Measurements from ENCODE around the gene RAPGEF1. TPM values are rescaled to one million over a fixed set of nuclear protein-coding genes. Genes with fewer than 3 reads are reported as not detected.

The RAPGEF1 gene
- total and polyA plus RNA-seq, 2 of the 13 experiments (the other 11 are each of a cell fraction or from before 2014, with no cell fraction given), result 21.2 to 38.9 TPM

- ATAC-seq (peak; percentile 81), FAIRE-seq (no peak), DNase-seq (ENCODE audit: low spot score) (peak; percentile 42)
- H3K4me1 ChIP-seq (ENCODE audit: insufficient read depth, low read length), result peaks cover 23% of the 10 kb centered on the region
- peaks cover 3 to 19% of the 10 kb centered on the region in 2 experiments; a peak in 3 of 5 replicates for H3K36me3 ChIP-seq (replicated peaks in 1 of 2; ENCODE audit: control insufficient read depth in 1 of 2, insufficient read depth in 2 of 2, low read length in 2 of 2)
- peaks cover 3 to 21% of the 10 kb centered on the region in 2 experiments; a peak in 3 of 5 replicates for H3K27me3 ChIP-seq (ENCODE audit: control insufficient read depth in 1 of 2, insufficient read depth in 2 of 2, low read length in 2 of 2)
- H3K79me2 ChIP-seq (ENCODE audit: insufficient read depth, low read length), result peaks cover 6% of the 10 kb centered on the region
- H3K9me3 ChIP-seq (ENCODE audit: low read length), result no peaks in the 10 kb centered on the region
- no peak within 1 kb of the TSS for H2AFZ ChIP-seq (ENCODE audit: low read length)
- H3K27ac ChIP-seq (ENCODE audit: extremely low read length, insufficient read depth, low read length), result peak within 1 kb of the TSS; percentile 42
- ChIA-PET CTCF (ENCODE audit: low intra/inter-chr PET ratio, low total read pairs) (no interaction called here), POLR2A (interaction anchor here (0.9 to 1.3 kb wide), 2 partner anchors 14 to 15 kb away, joined by 3 read pairs; partner anchors contain the start of gene PRRT1B)
- peak within 1 kb of the TSS; percentile 98 for H3K4me2 ChIP-seq (ENCODE audit: low read depth, low read length)
- BruUV-seq (replicated peaks), result no TSS peak
- in situ Hi-C loops (cut with HindIII; ENCODE audit: extremely low pct_ligation_motif_present, low pct_unique_long_range_greater_than_20kb), result no loop called here
- H3K4me3 ChIP-seq (replicated peaks in 1 of 3; ENCODE audit: insufficient read depth in 1 of 3, low read depth in 2 of 3, low read length in 3 of 3), result peak within 1 kb of the TSS; percentile 52 to 87 (median 78)
- H3K9ac ChIP-seq (ENCODE audit: insufficient read depth, low read depth, low read length), result peak within 1 kb of the TSS; percentile 76
- WGBS (ENCODE audit: low lambda C conversion rate), result 77% methylated on average over 22 of the region's 103 CpGs
- no peaks in the 10 kb centered on the region for H4K20me1 ChIP-seq (ENCODE audit: insufficient read depth, low read length)
- intact Hi-C loops (cut with micrococcal nuclease; ENCODE audit: unreplicated experiment), result no loop called here
- TF ChIP-seq KLF12 (CRISPR knock-in tag; IDR thresholded peaks at IDR 0.05; ENCODE audit: borderline replicate concordance), result peak; percentile 10; the same call in 1 of the 2 replicates
- no peak for TF ChIP-seq CREM (IDR thresholded peaks at IDR 0.05)
- TF ChIP-seq CREM (CRISPR knock-in tag; IDR thresholded peaks at IDR 0.05), result no peak
- no peak for TF ChIP-seq NRL (CRISPR knock-in tag; IDR thresholded peaks at IDR 0.05; ENCODE audit: borderline replicate concordance)
- TF ChIP-seq, protein P1, sequence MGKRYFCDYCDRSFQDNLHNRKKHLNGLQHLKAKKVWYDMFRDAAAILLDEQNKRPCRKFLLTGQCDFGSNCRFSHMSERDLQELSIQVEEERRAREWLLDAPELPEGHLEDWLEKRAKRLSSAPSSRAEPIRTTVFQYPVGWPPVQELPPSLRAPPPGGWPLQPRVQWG (CRISPR knock-in tag; IDR thresholded peaks at IDR 0.05; ENCODE audit: borderline replicate concordance, low read depth), result no peak
- TF ChIP-seq, protein P2, sequence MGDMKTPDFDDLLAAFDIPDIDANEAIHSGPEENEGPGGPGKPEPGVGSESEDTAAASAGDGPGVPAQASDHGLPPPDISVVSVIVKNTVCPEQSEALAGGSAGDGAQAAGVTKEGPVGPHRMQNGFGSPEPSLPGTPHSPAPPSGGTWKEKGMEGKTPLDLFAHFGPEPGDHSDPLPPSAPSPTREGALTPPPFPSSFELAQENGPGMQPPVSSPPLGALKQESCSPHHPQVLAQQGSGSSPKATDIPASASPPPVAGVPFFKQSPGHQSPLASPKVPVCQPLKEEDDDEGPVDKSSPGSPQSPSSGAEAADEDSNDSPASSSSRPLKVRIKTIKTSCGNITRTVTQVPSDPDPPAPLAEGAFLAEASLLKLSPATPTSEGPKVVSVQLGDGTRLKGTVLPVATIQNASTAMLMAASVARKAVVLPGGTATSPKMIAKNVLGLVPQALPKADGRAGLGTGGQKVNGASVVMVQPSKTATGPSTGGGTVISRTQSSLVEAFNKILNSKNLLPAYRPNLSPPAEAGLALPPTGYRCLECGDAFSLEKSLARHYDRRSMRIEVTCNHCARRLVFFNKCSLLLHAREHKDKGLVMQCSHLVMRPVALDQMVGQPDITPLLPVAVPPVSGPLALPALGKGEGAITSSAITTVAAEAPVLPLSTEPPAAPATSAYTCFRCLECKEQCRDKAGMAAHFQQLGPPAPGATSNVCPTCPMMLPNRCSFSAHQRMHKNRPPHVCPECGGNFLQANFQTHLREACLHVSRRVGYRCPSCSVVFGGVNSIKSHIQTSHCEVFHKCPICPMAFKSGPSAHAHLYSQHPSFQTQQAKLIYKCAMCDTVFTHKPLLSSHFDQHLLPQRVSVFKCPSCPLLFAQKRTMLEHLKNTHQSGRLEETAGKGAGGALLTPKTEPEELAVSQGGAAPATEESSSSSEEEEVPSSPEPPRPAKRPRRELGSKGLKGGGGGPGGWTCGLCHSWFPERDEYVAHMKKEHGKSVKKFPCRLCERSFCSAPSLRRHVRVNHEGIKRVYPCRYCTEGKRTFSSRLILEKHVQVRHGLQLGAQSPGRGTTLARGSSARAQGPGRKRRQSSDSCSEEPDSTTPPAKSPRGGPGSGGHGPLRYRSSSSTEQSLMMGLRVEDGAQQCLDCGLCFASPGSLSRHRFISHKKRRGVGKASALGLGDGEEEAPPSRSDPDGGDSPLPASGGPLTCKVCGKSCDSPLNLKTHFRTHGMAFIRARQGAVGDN (CRISPR knock-in tag; IDR thresholded peaks at IDR 0.05), result peak; percentile 55; the same call in 1 of the 2 replicates
- TF ChIP-seq, protein P3, sequence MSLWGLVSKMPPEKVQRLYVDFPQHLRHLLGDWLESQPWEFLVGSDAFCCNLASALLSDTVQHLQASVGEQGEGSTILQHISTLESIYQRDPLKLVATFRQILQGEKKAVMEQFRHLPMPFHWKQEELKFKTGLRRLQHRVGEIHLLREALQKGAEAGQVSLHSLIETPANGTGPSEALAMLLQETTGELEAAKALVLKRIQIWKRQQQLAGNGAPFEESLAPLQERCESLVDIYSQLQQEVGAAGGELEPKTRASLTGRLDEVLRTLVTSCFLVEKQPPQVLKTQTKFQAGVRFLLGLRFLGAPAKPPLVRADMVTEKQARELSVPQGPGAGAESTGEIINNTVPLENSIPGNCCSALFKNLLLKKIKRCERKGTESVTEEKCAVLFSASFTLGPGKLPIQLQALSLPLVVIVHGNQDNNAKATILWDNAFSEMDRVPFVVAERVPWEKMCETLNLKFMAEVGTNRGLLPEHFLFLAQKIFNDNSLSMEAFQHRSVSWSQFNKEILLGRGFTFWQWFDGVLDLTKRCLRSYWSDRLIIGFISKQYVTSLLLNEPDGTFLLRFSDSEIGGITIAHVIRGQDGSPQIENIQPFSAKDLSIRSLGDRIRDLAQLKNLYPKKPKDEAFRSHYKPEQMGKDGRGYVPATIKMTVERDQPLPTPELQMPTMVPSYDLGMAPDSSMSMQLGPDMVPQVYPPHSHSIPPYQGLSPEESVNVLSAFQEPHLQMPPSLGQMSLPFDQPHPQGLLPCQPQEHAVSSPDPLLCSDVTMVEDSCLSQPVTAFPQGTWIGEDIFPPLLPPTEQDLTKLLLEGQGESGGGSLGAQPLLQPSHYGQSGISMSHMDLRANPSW (CRISPR knock-in tag; IDR thresholded peaks at IDR 0.05; ENCODE audit: borderline replicate concordance), result no peak
- peak; percentile 60; the same call in 1 of the 2 replicates for TF ChIP-seq SALL2 (CRISPR knock-in tag; IDR thresholded peaks at IDR 0.05)
- TF ChIP-seq ZNF563 (CRISPR knock-in tag; IDR thresholded peaks at IDR 0.05), result 0 out of 2 replicates have a peak, but pooled peaks have one; percentile 43
- TF ChIP-seq RAD21 (CRISPR knock-in tag; IDR thresholded peaks at IDR 0.05), result no peak
- no peak for TF ChIP-seq ZNF280D (CRISPR knock-in tag; IDR thresholded peaks at IDR 0.05)
Measured at GRCh38 chr9:131530920-131531832, 208.7 kb downstream of the RAPGEF1 start, which contains the start of gene UCK1. TSS of gene UCK1 (minus strand) at chr9:131531263. CDS start at chr9:131531174, 89 bp downstream.
